Measurements from ENCODE around the gene GGT6. TPM values are rescaled to one million over a fixed set of nuclear protein-coding genes. Genes with fewer than 3 reads are reported as not detected.
A peak's percentile ranks its signal among the peaks of the same experiment; 100 is the strongest.

Gene GGT6
- total RNA-seq, 4 donors from 2014 or later: 214 to 308 (median 283) TPM

DNA sequence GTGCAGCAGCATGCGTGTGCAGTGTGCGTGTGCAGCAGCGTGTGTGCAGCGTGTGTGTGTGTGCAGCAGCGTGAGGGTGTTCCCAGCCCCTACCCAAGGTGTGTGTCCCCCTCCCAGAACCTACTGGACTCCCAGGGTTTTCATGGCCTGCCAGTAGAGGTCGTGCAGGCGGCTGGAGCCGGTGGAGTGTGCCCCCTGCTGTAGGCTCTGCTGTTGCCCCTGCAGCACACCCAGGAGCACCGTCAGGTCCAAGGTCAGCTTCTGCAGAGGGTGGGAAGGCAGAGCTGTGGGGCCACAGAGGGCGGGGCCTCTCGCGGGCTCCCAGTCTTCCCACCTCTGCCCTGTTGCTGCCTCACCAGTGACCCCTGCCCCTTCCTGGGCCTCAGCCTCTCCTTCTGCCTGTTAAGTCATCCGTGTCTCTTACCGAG, 20.1 kb downstream of the GGT6 start:
- in situ Hi-C loops (cut with MboI; ENCODE audit: low pct_ligation_motif_present in 1 of 4, low pct_unique_long_range_greater_than_20kb in 1 of 4, low sequenced_read_pairs in 3 of 4): no loop called here
- peak overlapping the region in 2 of 4 donors; percentile 28 to 34 for H3K27ac ChIP-seq
- WGBS, 2 donors (ENCODE audit: low coverage in 1 of 2): 63% methylated on average over 14 of the region's 14 CpGs; no CpG with 5 or more reads in 1 of the 2 donors
- H3K4me1 ChIP-seq: peaks cover 6 to 28% (median 14%) of the 10 kb centered on the region in 4 donors
- intact Hi-C loops (cut with DNase I; ENCODE audit: low total_unique reads): no loop called here
- no peaks in the 10 kb centered on the region for H3K9me3 ChIP-seq
- TF ChIP-seq POLR2AphosphoS5 (IDR thresholded peaks at IDR 0.05) (no peak), POLR2A (IDR thresholded peaks at IDR 0.05) (no peak), EP300 (IDR thresholded peaks at IDR 0.05; ENCODE audit: low read depth) (no peak)
- TF ChIP-seq, protein P1, sequence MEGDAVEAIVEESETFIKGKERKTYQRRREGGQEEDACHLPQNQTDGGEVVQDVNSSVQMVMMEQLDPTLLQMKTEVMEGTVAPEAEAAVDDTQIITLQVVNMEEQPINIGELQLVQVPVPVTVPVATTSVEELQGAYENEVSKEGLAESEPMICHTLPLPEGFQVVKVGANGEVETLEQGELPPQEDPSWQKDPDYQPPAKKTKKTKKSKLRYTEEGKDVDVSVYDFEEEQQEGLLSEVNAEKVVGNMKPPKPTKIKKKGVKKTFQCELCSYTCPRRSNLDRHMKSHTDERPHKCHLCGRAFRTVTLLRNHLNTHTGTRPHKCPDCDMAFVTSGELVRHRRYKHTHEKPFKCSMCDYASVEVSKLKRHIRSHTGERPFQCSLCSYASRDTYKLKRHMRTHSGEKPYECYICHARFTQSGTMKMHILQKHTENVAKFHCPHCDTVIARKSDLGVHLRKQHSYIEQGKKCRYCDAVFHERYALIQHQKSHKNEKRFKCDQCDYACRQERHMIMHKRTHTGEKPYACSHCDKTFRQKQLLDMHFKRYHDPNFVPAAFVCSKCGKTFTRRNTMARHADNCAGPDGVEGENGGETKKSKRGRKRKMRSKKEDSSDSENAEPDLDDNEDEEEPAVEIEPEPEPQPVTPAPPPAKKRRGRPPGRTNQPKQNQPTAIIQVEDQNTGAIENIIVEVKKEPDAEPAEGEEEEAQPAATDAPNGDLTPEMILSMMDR (IDR thresholded peaks at IDR 0.05): no peak
- H3K4me3 ChIP-seq: no peak overlapping the region
- peaks cover 7% of the 10 kb centered on the region for H3K27me3 ChIP-seq
- peaks cover 0 to 29% (median 14%) of the 10 kb centered on the region in 4 donors for H3K36me3 ChIP-seq
- DNase-seq: no peak

DNA sequence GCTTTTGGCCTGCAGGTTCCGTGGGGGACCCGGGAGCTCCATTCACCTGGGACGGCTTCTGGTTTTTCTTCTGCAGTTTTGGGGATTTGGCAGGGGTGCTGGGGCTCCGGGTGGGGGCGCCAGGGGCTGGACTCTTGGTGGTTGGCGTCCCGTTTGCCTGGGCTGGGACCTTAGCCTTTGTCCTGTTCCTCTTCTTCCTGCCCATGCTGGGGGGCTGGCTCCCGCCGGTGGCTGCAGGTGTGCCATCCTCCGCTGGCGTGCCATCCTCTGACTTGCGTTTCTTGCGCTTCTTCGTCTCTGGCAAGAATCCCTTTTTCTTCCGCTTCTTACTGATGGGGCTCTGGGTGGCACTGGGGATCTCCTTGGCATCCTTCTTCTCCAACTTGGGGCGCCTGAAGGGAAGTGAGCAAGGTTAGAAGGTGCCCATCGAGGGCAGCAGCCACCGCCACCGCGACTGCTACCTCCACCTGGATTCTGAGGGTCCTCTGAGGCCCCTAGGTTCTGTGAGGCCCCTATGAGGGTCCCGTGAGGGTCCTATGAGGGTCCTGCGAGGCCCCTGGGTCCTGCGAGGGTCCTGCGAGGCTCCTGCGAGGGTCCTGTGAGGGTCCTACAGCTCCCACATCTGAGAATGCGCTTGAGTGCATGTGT, 20.7 kb downstream of the GGT6 start:
- intact Hi-C loops (cut with DNase I; ENCODE audit: low total_unique reads): no loop called here
- DNase-seq: no peak

DNA sequence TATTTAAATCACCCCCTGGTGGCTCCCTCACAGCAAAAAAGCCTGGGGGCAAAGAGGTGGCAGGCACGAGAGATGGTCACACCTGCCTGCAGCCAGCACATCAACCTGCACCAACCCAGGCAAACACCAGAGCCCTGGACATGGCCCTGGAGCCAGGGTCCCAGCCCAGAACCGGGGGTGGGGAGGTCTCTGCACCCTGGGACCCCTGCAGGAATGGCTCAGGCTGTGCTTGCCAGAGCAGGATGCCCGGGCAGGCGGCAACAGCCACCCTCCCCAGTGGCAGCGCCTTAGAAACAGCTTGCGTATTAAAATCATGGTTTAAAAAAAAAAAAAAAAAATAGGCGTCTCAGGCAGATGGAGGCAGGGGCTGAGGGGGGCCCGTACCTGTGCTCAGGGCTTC, 21.4 kb downstream of the GGT6 start:
- H3K4me1 ChIP-seq: peaks cover 6 to 34% (median 21%) of the 10 kb centered on the region in 4 donors
- H3K27ac ChIP-seq: no peak overlapping the region
- TF ChIP-seq POLR2A (IDR thresholded peaks at IDR 0.05): no peak
- TF ChIP-seq, protein P1 (IDR thresholded peaks at IDR 0.05): no peak
- TF ChIP-seq EP300 (IDR thresholded peaks at IDR 0.05; ENCODE audit: low read depth): no peak
- TF ChIP-seq POLR2AphosphoS5 (IDR thresholded peaks at IDR 0.05): no peak
- H3K4me3 ChIP-seq: no peak overlapping the region
- no peak for DNase-seq
- WGBS, 2 donors (ENCODE audit: low coverage in 1 of 2): 85% methylated on average over 7 of the region's 8 CpGs; no CpG with 5 or more reads in 1 of the 2 donors
- in situ Hi-C loops (cut with MboI; ENCODE audit: low pct_ligation_motif_present in 1 of 4, low pct_unique_long_range_greater_than_20kb in 1 of 4, low sequenced_read_pairs in 3 of 4) (no loop called here), intact Hi-C loops (cut with DNase I; ENCODE audit: low total_unique reads) (no loop called here)
- peaks cover 0 to 25% (median 10%) of the 10 kb centered on the region in 4 donors for H3K36me3 ChIP-seq
- peaks cover 14% of the 10 kb centered on the region for H3K27me3 ChIP-seq
- no peaks in the 10 kb centered on the region for H3K9me3 ChIP-seq

More for the DNA sequence above, 20.7 kb downstream of the GGT6 start:
- Histone ChIP-seq H3K27me3 (peaks cover 12% of the 10 kb centered on the region), H3K4me3 (no peak overlapping the region), H3K9me3 (no peaks in the 10 kb centered on the region), H3K27ac (peak overlapping the region in 1 of 4 donors; percentile 28), H3K4me1 (peaks cover 6 to 28% (median 14%) of the 10 kb centered on the region in 4 donors), H3K36me3 (peaks cover 0 to 29% (median 13%) of the 10 kb centered on the region in 4 donors)
- TF ChIP-seq EP300 (IDR thresholded peaks at IDR 0.05; ENCODE audit: low read depth) (no peak), POLR2A (IDR thresholded peaks at IDR 0.05) (no peak), POLR2AphosphoS5 (IDR thresholded peaks at IDR 0.05) (no peak)
- TF ChIP-seq, protein P1 (IDR thresholded peaks at IDR 0.05): no peak
- 96% methylated on average over 21 of the region's 26 CpGs; no CpG with 5 or more reads in 1 of the 2 donors for WGBS, 2 donors (ENCODE audit: low coverage in 1 of 2)
- in situ Hi-C loops (cut with MboI; ENCODE audit: low pct_ligation_motif_present in 1 of 4, low pct_unique_long_range_greater_than_20kb in 1 of 4, low sequenced_read_pairs in 3 of 4): no loop called here

DNA sequence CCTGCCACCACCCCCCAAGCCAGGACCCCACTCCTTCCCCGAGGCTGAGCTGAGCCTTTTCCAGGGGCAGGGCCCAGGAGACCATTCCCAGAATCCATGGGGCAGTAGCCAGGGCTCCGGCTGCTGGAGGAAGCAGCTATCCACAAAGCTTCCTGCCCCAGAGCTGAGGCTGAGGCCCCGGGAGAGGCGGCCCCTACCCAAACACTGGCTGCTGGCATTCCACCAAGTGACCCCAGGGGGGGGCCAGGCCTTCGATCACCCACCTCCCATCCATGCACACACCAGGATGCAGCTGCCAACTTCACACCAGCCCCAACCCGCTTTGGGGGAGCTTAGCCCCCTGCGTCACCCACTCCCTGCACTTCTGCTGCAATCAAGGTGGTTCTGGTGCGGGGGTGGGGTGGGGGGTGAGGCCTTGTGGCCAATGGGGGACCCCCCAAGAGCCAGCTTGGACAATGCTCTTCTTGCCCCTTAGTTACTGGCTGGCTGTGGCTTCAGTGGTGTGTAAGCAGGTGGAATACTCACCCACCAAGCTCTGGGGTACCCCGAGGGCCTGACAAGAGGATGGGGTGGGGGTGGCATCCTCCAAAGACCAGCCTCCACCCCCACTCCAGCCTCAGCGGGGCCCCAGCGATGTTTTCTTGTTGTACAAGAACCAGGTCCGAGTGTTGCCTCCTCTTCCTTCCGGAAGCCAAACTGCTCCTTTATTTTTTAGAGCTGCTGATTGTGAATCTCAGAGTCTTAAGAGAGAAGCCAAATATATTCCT, 22.0 kb downstream of the GGT6 start:
- Histone ChIP-seq H3K27ac (peak overlapping the region in 3 of 4 donors; percentile 30 to 47 (median 35)), H3K36me3 (peaks cover 0 to 25% (median 10%) of the 10 kb centered on the region in 4 donors), H3K4me3 (no peak overlapping the region), H3K9me3 (no peaks in the 10 kb centered on the region), H3K4me1 (peaks cover 6 to 39% (median 24%) of the 10 kb centered on the region in 4 donors), H3K27me3 (peaks cover 19% of the 10 kb centered on the region)
- no peak for TF ChIP-seq POLR2A (IDR thresholded peaks at IDR 0.05)
- TF ChIP-seq, protein P1 (IDR thresholded peaks at IDR 0.05): no peak
- TF ChIP-seq EP300 (IDR thresholded peaks at IDR 0.05; ENCODE audit: low read depth): no peak
- TF ChIP-seq POLR2AphosphoS5 (IDR thresholded peaks at IDR 0.05): no peak
- 87% methylated on average over 10 of the region's 13 CpGs; no CpG with 5 or more reads in 1 of the 2 donors for whole genome bisulfite sequencing, 2 donors (ENCODE audit: low coverage in 1 of 2)
- in situ Hi-C loops (cut with MboI; ENCODE audit: low pct_ligation_motif_present in 1 of 4, low pct_unique_long_range_greater_than_20kb in 1 of 4, low sequenced_read_pairs in 3 of 4) (no loop called here), intact Hi-C loops (cut with DNase I; ENCODE audit: low total_unique reads) (no loop called here)
- no peak for DNase-seq
